NCI-H1417 treated with DMSO at 0.1 percent for 48 hours (cell line): ENCODE data around the gene LMF1.
A peak's percentile ranks its signal among the peaks of the same experiment; 100 is the strongest.

ENCODE experiments used
- DNase-seq: peaks from one replicate; lab custom pipeline; 2025; lab: John Stamatoyannopoulos, UW

LMF1 gene

DNA sequence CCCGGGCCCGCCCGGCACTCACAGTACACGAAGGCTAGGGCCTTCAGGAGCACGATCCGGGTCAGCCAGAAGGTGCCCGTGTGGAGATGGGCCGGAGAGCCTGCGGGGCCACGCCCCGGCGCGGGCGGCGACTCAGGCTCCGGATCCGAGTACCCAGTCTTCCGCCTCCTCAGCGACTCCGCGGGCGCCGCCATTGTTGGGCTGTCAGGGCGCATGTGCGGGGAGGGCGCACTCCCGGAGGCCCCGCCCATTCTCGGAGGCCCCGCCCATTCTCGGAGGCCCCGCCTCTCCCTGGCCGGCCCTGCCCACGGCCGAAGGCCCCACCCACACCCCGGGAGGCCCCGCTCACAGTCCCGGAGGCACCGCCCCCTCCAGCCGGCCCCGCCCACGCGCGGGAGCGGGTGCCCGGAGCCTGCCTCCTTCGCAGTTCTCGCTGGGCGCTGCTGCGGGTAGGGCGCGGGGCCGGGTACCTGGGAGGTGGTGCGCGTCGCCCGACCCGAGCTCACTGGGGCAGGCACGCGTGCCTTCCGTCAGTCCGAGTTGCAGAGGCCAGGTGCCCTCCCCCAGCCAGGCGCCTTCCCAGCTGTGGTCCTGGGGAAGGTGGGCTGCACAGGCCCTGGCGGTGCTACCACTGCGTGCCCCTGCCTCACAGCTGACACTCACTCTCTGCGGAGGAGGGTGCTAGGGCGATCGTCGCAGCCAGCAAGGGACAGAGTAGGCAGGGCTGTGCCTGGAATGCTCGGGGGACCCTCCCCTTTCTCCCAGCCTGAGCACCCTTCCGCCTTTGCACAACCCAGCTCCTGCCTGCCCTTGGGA lies at the start of gene LMF1:
TSS of gene LMF1 (minus strand) at position 219 of the 816 bp plus-strand sequence. CDS start at position 215, 4 bp downstream.
- peak; percentile 77 for DNase-seq

DNA sequence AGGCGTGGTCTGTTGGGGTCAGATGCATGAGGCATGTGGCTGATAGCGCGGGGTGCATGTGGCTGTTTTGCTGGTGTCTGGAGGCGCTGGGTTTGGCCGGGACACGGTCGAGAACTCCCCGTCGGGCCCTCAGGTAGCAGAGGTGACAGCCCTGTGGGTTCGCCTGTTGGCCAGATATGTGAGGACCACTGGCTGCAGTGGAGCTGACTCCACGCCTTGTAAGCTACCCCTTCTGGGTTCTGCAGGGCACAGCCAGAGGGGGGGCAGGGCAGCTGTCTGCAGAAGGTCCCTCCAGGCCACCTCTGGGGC lies 49.3 kb upstream of the LMF1 start:
- no peak for DNase-seq

DNA sequence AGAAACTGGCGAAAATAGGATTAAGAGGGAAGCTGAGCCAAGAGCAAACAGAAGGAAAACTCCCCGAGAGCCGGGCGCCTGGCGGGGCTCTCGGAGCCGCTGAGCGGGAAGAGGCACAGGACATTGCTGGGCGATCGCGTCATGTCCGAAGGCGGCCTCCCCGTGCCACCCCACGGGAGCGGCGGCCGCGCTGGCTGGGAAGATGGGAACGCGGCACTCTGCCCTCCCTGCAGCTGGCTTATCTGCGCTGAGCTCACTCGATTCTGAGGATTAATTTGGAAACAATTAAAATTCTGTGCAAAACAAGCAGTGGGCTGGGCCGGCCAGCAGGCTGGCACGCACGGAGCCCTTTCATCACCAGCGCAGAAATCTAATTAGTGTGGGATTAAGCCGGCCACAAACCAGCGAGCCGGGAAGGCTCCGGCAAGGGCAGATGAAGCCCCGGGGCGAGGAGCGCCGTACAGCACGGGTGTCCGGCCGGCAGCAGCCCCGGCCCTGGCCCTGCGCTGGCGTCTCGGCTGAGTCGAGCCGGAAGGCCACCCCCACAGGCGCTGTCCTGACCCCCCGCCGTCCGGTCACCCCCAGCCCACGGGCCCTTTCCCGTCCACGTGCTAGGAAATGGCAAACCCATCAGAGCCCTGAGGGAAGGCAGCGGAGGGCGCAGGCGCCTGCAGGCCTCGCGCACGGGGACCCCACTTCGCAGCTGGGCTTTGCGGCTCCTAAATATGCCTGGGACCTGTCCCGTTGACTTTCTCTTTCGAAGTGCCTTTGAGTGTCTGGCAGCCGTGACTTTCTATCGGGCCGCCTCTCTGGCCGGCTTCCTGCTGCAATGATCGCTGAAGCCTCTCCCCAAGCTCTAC lies 48.7 kb upstream of the LMF1 start:
- no peak for DNase-seq

DNA sequence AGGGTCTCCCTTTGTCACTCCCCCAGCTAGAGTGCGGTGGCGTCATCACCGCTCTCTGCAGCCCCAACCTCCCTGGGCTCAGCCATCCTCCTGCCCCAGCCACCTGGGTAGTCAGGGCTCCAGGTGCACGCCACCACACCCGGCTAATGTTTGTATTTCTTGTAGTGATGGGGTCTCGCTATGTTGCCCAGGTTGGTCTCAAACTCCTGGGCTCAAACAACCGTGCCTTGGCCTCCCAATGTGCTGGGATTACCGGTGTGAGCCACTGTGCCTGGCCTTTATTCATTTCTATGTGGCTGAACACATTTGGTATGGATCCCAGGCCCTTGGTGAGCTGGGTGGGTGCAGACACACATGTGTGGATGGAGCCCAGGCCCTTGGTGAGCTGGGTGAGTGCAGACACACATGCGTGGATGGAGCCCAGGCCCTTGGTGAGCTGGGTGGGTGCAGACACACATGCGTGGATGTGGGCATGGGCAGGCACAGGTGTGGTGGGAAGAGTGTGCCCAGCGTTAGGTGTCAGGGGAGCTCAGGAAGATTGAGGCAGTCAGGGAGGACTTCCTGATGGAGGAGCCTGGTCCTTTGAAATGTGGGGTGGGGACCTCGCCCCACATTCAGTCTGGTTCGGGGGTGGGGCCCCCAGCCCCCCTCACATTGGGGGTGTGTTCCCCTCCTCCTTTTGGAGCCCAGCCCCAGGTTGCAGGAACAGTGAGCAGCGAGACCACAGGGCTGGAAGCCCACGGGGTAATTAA lies 47.8 kb upstream of the LMF1 start:
- no peak for DNase-seq

DNA sequence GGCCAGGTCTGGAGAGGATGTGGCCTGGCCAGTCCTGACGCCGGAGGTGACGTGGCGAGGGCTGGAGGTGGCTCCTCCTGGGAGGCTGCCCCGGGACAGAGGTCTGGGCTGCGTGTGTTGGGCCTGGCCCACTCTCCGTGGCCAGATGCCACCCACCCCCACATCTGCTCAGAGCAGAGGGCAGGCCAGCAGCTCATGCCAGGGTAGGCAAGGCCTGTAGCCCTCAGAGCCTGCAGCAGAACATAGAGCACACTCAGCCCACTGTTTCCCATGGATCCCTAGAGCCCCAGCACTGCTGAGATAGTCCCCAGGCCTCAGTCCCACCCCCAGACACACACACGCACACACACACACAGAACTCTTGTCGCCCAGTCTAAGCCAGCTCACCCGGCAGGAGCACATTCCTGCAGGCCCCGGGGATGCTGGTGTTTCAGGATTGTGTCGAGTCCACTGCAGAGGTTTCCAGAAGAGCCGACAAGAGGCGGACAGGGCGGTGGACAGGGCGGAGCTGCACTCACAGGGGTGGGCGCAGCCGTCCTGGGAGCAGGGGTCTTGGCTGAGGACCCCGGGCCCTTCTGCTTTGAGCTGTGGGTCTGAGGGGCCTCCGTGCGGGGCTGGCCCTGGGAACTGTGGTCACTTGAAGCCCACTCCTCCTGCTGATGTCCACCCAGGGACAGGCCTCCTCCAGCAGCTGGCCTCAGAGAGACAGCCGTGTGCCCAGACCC lies 44.1 kb upstream of the LMF1 start:
- DNase-seq: no peak

DNA sequence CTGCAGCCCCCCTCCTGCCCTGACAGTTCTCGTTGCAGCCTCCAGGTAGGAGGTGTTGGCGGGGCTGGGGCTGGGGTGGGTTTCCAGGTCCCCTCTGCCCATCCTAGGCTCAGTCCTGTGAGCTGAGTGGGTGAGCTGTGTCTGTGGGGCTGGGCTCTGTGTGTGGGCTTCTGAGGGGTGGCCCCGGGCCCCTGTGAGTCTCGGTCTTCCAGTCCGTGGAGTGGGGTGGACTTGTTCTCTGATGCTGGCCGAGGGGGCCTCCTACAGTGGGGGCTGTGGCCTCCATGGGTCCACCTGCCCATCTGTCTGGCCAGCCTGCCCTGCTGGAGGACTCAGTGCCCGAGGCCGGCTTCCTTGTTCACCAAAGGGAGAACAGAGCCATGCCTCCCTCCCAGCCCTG lies 43.4 kb upstream of the LMF1 start:
- DNase-seq: no peak

DNA sequence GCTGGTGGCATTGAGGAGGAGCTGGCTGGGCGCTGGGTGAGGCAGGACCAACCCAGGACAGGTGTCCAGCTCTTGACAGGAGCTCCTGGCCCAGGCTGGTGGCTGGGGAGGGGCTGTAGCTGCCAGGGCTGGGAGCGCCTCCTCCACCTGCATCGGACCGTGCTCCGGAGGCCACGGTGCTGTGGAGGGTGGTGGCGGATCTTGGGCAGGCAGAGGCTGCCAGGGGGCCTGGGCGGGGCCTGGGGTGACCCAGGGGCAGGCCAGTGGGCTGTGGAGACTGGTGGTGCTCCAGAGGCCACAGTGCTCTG lies 42.8 kb upstream of the LMF1 start:
- no peak for DNase-seq

DNA sequence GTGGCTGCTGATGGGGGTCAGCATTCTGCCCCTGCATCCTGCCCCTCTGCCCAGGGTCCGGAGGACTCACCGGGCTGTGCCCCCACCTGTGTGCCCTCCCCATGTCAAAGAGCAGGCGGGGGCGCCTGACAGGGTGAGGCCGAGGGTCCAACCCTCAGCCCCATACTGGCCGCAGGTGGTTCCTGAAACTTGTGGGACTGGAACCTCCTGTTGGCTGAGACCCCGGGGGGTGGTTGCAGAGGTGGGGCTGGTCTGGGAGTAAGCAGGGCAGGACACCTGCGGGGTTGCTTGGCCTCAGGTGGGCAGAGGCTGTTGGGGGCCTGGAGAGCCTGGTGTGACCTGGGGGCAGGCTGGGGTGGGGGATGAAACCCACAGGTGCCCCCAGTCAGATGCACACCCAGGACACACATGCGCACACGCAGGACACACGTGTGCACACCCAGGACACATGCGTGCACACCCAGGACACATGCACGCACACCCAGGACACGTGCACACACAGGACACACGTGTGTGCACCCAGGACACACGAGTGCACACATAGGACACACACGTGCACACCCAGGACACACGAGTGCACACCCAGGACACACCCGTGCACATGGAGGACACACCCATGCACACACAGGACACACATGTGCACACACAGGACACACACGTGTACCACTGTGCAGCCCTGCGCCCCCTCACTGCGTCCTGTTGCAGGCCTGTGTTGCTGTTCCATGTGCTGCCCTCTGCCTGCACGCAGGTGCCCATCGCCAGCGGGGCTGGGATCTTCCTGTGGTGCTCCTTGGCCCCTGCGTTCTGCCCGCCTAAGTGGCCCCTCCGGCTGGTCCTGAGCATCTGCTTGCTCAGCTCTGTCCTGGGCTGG lies 42.2 kb upstream of the LMF1 start:
- DNase-seq: no peak

DNA sequence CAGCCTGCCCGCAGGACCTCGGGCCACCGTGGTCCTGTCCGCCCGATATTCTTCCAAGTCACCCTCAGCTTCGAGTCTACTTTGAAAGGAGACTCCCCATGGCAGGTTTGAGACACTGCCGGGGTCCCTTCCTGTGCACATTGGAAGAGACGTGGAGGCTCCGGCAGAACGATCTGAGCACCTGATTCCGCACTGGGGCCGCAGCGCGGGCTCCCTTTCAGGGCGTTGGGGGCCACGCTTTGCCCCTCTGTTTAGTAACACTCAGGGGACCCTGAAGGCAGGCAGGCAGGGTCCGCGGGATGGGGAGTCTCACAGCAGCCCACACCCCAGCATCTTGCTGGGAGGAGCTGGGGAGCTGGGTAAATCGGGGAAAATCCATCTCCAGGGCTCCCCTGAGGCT lies 41.4 kb upstream of the LMF1 start:
- DNase-seq: no peak

DNA sequence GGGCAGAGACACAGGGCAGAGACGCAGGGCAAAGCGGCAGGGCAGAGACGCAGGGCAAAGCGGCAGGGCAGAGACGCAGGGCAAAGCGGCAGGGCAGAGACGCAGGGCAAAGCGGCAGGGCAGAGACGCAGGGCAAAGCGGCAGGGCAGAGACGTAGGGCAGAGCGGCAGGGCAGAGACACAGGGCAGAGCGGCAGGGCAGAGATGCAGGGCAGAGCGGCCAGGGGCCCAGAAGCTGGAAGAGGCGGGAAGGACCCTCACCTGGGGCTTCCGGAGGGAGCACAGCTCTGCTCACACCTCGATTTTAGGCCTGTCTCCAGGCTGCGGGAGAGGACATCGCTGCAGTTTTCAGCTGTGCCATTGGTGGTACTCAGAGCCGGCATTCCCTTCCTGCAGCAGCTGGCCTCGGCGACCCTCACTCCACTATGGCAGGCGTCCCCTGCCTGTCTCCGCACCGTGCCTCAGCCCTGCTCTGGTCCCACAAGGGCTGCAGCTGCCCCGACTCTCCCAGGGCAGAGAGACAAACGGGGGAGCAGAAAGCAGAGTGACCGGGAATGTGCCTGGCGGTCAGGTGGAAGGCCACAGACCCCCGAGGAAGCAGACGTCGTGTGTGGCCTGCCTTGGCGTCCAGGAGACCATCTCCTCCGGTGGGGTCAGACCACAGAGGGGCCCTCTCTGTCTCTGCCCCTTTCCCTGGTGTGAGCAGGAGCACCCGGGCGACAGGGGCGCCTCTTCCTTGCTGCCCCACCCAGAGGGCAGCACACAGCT lies 40.7 kb upstream of the LMF1 start:
- no peak for DNase-seq

DNA sequence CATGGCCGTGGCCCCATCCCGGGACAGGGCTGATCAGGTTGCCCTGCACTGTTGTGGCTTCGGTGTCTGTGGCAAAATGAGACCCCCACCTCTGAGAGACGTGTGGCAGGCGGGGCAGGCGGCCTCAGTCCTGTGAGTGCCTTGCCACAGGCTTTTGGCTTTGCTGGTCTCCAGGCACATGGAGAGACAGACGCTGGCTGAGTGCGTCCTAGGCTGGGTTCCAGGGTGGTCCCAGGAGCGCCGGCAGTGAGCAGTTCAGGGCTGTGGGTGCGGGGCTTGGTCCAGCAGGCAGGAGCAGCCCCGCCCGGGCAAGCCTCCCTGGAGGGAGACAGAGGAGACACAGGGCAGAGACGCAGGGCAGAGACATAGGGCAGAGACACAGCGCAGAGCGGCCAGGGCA lies 40.0 kb upstream of the LMF1 start:
- DNase-seq: no peak

DNA sequence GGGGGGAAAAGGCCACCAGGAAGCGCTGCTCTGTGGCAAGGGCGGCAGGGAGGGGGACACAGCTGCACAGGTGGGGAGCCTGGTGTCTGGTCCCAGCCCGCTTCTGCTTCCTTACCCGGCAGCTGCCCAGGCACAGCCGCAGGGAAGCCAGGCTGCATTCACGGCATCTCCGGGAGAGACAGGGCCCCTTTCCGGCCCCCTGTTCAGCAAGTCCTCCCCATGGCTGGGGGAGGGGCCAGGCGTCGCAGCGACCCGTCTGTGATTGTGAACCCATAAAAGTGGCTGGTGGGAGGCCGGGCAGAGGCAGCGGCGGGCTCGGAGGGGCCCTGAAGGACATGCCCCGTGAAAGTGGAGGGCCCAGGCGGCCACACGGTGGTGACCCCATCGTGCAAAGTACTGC lies 39.5 kb upstream of the LMF1 start:
- DNase-seq: no peak

DNA sequence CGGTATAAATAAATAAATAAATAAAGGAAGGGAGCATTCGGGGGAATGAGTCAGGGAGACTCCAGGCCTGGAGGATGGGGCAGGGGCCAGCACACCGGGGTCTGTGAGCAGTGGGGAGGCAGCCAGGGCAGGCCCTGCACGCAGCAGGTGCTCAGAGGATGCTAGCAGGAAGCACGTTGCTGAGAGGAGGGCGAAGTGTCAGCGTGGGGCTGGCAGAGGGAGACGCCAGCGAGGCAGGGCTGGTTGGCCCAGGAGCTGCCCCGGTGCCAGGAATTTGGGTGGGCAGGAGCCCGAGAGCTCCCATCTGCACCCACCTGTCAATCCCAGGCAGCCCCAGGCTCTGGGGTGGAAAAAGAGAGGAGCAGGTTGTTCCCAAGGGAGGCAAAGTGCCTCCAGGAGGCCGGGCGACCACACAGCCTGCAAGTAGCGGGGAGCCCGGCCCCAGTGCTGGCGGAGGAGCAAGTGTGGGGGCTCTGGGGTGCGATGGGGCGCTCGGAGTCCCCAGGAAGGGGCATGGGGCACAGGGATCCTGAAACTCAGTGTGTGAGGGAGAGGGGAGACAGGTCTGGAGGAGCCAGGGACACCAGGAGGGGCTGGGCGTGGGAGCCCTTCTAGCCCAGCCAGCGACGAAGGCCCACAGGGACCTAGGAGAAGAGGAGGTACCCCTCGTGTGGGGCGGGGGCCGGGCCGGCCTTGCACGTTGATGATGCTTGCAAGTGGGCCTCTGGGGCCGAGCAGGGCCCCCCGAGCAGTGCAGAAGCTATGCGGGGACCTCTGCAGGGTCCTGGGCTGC lies 38.8 kb upstream of the LMF1 start:
- no peak for DNase-seq

DNA sequence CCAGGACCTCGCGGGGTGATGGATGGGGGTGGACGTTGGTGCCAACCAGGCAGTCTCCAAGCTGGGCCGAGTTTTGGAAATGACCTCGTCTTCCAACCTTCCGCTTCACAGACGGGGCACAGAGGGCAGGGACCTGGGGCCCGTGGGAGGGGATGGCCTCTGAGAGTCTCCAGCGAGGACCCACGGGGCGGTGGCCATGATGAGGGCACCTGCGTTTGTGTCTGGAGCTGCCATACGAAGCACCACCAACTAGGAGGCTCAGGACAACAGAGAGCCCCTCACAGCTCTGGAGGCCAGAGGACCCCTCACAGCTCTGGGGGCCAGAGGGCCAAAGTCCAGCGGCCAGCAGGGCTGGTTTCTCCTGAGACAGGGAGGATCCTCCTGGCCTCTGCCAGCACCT lies 37.3 kb upstream of the LMF1 start:
- DNase-seq: no peak

DNA sequence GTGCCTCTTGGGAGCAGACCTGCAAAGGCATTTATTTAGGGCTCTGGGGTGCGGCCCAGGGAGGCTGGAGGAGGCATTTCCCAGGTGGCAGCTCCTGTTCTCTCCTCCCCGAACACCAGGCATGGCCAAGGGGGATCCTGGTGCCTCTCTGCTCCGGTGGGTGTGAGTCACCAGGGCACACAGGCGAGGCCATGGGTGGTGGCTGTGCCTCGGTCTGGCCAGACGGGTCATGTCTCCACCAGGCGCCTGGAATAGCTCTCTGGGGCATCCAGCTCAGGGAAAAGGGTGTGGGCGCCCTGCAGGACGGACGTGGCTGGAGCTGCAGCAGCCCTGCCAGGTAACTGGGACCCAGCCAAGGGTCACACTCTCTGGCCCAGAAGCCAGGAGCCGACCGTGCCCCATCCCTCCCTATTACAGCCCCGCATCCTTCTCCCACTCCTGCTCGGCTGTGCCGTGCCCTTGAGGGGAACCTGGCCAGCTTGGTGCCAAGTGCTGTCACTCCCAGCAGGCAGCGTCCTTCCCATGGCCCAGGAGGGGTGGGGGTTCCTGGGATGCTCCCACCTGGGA lies 36.6 kb upstream of the LMF1 start:
- no peak for DNase-seq

DNA sequence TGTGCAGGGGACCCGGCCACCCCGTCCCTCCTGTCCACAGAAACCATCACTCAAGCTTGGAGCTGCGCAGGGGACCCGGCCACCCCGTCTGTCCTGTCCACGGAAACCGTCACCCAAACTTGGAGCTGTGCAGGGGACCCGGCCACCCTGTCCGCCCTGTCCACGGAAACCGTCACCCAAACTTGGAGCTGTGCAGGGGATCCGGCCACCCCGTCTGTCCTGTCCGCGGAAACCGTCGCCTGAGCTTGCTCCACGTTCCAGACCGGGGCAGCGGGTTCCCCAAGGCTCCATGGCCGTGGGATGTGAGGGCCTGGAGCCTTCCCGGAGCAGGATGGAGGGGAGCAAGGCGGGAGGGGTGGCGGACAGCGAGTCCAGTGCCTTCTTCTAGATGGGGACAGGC lies 36.0 kb upstream of the LMF1 start:
- no peak for DNase-seq

DNA sequence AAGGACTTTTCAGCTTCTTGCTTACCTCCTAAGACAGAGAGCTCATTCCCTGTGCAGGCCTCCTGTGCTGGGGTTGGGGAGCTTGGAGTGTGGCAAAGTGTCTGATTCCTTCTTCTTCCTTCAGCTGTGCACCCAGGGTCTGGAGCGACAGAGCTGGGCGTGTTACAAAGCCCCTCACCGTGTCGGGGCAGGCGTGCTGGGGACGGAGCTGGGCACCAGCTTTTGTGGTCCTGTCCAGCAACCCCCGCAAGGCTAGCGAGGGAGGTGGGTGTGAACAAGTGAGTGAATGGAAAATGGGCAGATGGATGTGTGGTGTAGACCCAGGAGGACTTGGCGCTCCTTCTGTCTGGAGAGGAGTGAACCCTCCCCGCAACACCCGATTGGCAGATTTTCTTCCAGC lies 34.5 kb upstream of the LMF1 start:
- DNase-seq: no peak

DNA sequence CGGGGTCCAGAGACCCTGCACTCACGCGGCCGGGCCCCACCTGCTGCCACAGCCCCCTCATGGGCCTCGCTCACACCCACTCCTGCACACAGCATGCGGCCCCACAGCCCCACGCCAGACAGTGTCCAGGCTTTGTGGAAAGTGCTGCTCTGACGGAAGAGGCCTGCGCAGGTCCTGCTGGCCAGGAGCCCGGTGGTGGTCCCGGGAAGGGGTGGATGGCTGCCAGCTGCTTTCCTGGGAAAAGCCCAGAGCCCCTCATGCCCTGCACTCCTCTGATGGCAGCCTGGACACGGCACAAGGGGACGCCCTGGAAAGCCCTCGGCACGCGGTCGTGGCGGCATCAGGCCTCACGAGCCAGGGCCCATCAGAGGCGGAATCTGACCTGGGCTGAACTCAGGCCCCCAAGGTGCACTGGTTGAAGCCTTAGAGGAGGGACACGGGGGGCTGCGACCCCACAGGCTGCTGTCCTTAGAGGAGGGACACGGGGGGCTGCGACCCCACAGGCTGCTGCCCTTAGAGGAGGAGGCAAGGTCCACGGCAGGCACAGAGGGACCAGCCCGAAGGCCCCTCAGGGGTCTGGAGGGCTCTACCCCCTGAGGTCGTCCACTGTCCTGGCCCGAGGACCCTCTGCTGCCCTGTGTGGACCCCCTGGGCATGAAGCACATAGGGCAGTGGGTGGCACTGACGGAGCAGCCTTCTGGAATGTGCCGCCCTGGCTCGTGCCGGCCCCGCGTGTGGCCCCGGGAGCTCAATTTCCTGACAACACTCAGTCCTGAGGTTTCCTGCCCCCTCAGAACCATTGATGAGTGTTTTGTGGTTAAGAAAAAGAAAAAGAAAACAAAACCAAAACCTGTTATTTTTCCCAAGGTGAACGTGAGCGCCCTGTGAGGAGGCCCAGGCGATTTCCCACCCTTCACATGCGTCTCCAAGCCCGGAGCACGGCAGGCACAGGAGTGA lies 32.9 kb upstream of the LMF1 start:
- no peak for DNase-seq
